NOMO-1 (cell line): ENCODE data around the gene EMILIN2.

Source experiments
- DNase-seq, 2 experiments: peaks; one replicate each; lab custom pipeline; 2025; ENCODE audit not compliant: unreplicated experiment in 2 of 2; lab: John Stamatoyannopoulos, UW

EMILIN2 gene

DNA sequence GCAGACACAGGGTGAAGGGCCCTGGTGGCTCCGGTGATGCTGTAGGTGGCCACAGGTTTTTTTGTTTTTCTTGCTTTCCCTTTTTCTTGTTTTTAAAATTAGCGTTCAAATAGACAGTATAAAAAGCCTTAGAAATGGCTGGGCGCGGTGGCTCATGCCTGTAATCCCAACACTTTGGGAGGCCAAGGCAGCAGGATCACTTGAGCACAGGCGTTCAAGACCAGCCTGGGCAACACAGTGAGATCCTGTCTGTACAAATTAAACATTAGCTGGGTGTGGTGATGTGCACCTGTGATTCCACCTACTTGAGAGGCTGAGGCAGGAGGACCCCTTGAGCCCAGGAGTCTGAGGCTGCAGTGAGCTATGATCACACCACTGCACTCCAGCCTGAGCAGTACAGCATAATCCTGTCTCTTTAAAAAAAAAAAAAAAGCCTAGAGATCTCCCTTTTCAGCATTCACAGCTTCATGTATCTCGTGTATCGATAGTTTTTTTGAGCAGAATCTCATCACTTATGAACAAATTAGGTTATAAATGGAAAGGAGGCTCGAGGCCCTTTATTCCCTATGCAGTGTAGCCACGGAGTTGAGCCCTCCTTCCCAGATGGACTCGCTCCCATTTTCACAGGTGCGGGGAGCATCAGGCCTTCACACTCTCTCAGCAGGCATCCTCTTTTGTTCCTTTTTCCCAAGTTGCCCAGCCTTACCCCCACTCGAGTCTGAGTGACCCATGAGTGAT is 50.8 kb downstream of the EMILIN2 start:
- DNase-seq, result no peak

DNA sequence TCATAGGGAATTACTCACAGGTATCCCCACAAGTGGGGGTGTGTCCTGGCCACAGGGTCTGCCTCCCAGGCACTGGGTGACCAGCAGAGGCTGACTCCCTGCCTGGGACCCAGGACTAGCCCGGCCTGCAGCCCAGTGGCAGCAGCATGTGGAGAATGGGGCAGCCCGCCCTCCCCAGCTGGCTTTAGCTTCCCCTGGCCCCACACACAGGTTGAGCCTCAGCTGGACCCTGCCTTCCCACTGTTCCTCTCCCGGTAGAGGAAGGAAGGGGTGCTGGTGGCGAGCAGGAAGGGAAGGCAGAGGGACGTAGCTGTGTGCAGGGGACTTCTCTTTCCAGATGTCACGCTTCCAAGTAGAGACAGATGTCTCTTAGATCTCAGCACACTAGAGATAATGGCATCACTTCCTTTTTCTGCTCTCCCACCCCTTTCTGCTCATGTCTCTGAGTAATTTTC is 51.4 kb downstream of the EMILIN2 start:
- DNase-seq, result peak; percentile 19 to 77

DNA sequence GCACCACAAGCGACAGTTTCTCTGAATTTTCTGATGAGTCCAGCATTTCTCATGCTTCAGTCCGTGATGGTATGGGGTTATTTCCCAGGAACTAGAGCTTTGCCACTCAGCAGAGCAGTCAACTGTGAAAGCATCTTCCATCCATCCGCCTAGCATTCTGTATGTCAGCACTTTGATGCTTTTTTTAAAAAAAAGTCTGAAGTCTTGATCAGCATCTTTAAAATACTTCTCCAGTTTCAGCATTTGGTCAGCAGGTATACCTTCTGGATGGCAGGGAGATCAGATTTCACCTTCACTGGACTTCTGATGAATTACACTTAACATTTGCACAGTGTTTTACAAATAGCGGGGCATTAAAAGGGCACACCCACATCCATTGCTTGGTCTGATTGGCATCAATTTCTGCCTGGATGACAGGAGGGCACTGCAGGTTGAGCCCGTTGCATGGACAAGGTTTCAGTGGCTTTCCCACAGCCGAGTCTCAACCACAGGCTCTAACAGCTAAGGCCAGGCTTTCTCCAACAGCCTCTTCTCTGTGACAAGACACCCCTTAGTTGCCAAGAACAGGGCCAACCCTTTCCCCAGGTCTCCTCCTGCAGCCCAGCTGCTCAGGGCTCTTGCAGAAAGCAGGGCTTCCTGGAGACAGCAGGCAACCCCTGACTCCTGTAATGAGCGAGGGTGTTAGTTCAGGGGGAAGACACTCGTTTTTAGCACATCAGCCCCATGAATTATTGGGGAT is 54.0 kb downstream of the EMILIN2 start:
- no peak for DNase-seq

DNA sequence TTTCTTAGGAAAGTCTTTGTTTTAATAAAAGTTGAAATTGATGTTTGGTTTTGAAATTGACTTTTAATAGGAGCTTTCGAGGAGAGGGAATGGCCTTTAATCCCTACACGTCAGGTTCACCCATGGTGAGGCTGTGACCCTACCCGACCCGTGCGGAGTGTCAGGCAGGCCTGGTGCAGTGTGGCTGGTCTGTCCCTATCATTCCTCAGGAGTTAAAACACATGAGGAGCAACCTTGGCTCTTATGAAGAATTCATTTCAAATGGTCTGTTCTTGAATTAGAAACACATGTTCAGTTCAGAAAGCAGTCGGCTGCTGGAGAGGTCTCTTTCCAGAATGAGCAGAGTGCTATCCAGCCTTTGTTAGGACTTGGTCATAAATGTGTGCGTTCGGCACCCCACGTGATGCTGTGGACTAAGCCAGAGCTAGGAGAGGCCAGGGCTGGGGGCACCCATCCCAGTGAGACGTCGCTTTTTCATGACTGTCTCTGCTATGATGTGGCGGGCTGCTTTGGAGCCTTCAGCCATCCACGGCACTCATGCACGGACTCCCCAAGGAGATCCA is 54.7 kb downstream of the EMILIN2 start:
- DNase-seq, result no peak

DNA sequence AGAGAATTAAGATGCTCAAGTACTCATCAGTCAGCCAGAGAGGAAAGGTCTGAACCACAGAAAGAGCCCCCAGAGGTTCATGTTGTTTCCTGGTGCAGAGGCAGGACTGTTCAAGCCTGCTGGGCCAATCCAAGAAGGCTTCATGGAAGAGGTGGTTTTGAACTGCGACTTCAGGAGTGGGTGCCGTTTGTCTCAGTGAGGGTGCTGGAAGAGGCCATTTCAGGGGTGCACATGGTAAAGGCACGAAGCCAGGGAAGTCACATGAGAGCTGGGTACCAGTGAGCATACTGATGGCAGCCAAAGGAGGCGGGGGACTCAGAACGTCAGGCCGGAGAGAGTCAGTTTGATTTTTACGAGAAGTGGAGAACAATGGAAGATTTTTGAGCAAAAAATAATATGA is 55.5 kb downstream of the EMILIN2 start:
- DNase-seq, result no peak

DNA sequence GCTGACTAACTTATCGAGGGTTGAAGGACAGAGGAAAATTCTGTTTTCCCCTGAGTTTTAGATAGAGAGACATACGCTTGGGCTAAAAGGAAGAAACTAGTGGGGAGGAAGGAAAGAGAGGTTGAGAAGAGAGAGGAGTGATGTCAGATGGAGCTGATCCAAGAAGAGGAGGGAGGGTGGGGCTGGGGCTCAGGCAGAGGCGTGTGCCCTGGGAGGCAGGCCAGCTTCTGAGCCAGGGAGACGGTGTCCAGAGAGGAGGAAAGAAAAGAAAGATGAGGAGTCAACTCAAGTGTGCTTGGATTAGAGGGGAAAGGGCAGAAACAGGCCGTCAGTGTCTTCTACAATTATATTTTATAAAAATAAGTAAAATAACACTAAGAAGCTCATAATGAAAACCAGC is 56.2 kb downstream of the EMILIN2 start:
- DNase-seq, result no peak

DNA sequence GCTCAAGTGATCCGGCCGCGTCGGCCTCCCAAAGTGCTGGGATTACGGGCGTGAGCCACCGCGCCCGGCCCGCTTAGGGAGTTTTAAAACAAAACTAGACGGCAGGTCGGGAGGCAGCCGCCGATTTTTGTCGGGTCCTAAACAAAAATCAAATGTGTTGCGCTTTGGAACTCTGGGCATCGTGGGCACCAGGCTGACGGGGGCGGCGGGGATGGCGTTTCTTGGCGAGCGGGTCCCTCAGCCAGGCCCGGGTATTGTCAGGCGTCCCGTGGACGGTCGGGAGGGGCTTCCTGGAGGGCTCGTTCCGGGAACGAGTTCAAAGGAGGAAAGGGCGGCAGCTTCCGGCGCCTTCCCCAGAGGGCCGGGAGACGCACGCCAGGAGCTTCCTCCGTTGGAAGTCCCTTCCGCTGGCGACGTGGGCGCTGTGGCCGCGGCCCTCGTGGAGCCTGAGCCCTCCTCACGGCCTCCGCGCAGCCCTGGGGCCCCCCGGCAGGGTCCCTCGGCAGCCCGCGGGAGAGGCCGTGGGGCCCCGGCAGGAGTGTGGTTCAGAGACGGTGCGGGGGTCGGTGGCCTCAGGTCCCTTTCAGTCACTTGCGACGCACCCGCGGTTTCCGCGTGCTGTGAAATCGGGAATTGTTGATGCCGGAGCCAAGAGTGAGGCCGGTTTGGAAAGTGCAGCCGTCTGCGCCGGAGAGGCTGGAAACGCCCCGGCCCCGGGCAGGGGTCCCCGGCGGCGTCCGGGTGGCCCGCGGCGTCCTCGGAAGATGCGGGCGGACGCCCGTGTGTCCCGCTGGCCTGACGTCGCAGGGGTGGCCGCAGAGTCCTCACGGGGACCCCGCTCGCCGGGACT is 59.3 kb downstream of the EMILIN2 start:
- peak; percentile 9 to 44 for DNase-seq

DNA sequence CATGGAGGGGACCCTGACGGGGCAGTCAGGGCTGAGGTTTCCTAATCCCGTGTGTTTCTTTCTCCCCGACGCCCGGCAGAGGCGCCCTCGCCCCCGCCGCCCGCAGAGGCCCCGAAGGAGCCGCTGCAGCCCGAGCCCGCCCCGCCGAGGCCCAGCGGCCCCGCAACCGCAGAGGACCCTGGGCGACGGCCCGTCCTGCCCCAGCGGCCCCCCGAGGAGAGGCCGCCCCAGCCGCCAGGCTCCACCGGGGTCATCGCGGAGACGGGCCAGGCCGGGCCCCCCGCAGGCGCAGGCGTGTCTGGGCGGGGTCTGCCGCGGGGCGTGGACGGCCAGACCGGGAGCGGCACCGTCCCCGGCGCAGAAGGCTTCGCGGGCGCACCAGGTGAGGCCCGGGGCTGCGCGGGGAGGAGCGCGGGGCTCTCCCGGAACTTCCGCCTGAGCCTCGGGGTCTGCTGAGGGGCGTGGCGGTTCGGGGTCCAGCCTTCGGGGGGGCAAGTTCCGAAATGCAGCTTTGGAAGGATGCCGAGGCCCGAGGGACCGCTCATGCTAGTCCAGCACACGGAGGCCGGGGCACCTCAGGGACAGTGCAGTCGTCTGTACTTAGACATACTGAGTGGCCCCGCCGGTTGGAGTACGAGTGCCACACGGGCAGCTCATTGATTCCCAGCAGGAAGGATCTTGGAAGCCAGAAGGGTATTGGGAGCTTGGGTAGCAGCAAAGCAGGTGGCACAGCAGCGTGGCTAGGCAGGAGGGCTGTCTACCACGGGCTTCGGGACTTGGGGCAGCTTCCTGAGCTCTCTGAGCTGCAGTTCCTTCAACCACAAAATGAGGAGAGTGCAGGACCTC is 60.1 kb downstream of the EMILIN2 start:
- DNase-seq, result peak; percentile 40

DNA sequence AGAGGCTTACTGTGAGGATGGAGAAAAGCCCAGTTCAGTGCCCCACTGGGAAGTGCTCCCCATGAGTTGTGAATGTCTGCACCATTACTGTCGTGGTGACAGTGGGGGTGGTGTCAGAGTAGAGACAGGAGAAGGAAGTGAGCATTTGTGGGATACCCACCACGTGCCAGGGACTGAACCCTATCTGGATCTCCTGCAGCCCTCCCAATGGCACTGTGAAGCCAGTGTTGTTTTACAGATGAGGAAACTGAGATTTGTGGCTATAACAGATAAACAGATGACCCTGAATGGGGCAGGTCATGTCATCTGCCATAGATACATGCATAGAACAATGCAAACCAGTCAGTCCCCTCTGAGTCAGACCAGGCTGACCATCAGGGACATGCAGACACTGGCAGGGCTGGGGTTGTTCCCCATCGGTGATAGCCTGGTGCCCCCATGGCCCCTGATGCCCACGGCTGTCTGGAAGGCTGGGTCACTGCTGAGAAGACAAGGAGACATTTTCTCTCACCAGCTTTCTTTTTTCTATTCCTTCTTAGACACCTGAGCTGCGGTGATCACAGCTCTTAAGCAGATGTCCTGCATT is 60.8 kb downstream of the EMILIN2 start:
- no peak for DNase-seq

DNA sequence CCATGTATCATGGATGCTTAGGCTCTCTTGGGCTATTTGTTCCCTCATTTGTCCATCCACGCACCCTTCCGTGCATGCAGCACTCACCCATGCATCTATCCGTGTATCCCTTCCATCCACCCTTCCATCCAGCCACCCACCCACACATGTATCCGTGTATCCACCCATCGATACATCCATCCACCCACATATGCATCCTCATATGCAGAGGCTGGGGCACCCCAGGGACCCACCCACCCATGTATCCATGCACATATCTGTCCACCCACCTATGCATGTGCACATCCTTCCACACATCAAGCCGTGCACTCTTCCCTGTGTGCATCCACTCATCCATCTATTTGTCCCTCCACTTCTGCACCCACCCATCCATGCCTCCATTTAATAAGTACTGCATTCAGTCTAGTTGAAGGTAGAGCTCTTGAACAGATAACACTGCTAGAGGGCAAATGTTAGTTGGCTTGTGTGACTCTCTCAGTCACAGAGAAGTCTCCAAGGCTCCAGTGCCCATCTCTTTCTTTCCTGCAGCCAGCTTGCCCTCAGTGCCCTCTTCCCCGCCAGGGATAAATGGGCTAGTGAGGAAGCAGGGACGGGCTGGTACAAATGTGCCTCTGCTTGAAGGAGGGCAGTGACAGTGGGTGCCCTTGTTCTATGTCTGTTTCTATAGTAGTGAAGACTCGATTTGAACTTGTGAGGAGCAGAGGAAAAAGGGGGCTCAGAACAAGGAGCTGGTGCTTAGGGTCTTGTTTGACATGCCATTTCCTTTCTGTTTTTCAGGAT is 61.5 kb downstream of the EMILIN2 start:
- DNase-seq, result no peak

DNA sequence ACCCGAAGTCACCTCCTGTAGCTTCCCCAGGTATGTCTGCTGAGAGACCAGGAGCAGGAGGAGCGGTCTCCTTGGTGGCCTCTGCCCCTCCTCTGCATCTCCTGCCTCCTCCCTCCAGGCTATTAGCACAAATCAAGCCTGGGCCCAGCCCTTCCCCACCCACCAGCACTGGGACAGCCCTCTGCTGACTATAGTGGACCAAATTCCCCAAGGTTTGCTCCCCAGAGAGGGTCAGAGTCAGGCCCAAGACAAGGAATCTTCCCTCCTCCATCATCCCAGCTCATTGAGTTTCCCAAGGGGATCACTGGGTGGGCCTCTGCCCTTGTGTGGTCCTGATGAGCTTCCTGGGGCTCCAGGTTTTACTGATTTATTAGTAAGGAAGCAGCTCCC is 62.1 kb downstream of the EMILIN2 start:
- DNase-seq, result no peak

DNA sequence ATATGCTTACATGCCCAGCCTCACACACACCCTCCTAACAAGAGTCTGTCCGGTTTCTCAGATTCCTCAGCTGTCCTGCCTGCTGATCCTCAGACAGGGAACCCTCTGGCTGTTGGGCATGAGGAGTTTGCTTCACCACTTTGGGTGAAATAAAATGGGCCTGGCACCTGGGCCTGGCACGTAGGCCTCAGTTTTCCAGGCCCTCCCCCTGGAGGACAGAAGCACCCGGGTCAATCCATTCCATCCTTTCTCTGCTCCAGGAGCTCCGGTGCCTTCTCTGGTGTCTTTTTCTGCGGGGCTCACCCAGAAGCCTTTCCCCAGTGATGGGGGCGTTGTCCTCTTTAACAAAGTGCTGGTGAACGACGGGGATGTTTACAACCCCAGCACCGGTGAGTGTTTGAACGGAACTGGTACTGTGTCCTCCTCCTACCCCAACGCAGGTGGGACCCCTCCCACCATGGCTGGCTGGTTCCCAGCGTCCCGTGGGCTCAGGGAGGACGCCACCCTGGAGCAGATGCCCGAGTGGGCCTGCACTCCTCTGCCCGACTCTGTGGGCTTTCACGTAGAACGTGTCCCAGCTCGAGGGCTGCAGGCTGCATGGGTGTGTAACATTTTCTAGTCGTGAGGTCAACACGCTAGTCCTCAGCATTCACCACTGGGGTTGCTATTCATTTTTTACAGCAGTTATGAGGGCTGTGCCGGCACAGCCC is 62.8 kb downstream of the EMILIN2 start:
- no peak for DNase-seq

DNA sequence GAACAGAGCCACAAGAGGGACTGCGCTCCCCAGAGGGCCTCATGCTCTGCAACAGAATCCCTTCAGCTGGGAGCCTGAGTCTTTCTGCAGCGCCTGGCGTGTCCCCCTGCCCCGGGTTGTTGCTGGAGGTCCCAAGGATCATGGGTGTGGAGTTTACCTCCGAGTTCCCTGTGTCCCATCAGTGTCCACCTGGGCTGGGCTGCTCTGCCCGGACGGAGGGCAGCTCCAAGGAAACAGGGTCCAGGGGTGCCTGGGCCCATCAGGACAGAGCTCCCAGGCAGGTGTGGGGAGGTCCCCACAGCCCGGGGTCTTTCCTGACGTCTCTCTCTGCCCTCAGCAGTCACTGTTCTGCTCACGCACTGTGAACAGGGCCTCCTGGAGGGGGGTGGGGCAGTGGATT is 63.5 kb downstream of the EMILIN2 start:
- no peak for DNase-seq

DNA sequence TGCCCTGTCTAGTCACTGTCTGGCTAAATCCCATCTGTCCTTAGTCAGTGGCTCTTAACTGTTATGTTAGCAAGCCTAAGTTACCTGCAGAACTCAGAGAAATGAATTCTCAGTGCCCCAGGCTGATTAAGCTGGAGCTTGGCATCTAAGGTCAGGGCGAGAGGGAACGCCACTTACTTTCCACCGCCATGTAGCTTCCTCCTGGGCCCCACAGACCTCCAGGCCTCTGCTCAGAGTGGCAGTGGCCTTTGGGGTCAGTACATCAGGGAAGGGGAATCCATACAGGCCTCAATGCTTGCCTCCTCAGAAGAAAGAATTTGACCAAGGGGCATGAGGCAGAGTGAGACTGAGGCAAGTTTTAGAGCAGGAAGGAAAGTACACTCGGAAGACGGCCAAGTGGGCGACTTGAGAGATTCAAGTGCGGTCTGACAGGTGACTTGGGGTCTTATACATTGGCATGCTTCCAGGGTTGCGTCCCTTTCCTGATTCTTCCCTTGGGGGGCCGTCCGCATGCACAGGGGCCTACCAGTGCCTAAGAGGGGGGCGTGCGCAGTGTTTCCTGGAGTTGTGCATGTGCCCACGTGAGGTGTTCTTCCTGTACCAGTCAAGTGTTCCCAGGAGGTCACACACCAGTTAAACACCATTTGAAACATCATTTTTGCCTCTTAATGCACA is 64.1 kb downstream of the EMILIN2 start:
- DNase-seq, result no peak

DNA sequence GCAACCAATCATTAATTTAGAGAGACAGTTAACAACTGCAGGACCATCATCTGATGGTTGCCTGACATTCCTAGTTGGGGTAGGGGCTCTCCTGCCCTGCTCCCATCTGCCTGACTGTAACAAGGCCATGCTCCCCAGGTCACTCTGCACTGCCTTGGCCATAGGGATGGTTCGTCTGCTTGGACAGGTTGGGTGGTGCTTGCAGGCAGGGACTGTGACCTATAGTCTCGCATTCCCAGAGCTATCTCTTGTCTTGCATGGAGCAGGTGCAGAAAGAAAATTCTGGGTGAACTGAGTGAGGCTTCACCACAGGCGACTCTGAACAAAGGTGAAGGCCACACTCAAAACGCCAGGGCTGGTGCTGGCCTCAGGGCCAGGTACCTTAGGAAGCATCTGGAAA is 64.7 kb downstream of the EMILIN2 start:
- no peak for DNase-seq

DNA sequence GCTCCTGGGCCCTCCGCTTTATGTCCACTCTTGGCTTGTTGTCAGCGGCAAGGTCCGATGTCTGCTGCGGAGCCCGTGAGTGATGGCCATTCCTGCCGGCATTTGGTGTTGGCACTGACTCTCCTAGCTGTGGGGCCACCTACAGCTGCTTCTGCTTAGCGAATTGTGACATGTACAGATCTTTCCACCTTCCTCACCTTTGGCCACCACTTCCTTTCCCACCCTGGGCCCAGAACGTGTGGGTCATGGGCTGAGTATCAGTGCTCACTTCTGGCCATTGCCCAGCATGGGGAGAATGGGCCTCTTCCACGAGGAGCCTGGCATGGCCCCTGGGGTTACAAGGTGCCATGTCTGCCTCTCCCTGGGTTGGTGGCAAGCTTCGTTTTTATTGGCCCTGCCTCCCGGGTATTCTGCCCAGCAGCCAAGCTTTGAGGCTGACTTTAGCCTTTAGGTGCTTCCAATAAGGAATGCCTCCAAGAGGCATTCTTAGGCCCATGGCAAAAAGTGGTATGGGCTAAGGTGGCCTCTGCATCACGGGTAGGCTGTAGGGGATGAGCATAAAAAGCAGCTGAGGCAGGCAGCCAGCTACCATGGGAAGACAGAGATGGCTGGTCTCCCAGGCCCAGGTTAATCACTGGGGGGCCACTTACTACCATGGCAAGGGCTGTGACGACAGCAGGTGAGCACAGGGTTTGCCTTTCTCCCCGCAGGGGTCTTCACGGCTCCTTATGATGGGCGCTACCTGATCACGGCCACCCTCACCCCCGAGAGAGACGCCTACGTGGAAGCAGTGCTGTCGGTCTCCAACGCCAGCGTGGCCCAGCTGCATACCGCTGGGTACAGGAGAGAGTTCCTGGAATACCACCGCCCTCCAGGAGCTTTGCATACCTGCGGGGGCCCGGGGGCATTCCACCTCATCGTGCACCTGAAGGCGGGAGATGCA is 65.8 kb downstream of the EMILIN2 start:
- no peak for DNase-seq
